NCI-H446 (cell line): ENCODE data around the gene MPHOSPH9.
A peak's percentile ranks its signal among the peaks of the same experiment; 100 is the strongest.

Experiments used
- DNase-seq, 2 experiments: peaks; one replicate each; lab custom pipeline; 2025; lab: John Stamatoyannopoulos, UW

The MPHOSPH9 gene

GRCh38 chr12:123149501-123150274 is 83.3 kb downstream of the MPHOSPH9 start:
- DNase-seq = no peak

GRCh38 chr12:123149088-123149487 is 83.9 kb downstream of the MPHOSPH9 start:
- DNase-seq = no peak

- no peak for DNase-seq
Measured at GRCh38 chr12:123148655-123149054, 84.3 kb downstream of the MPHOSPH9 start.

- DNase-seq = no peak
Measured at GRCh38 chr12:123148223-123148622, 84.7 kb downstream of the MPHOSPH9 start.

- DNase-seq = no peak
Measured at GRCh38 chr12:123145211-123145610, 87.7 kb downstream of the MPHOSPH9 start.

- DNase-seq = no peak
Measured at GRCh38 chr12:123143736-123144461, 89.0 kb downstream of the MPHOSPH9 start.

GRCh38 chr12:123142921-123143735 is 89.8 kb downstream of the MPHOSPH9 start:
- DNase-seq = no peak

- DNase-seq = no peak
Measured at GRCh38 chr12:123142518-123142840, 90.5 kb downstream of the MPHOSPH9 start.

- DNase-seq = no peak
Measured at GRCh38 chr12:123141615-123142517, 91.1 kb downstream of the MPHOSPH9 start.

GRCh38 chr12:123140676-123141614 is 92.0 kb downstream of the MPHOSPH9 start:
- DNase-seq = no peak

GRCh38 chr12:123139926-123140675 is 92.8 kb downstream of the MPHOSPH9 start:
- peak in 1 of 2 experiments; percentile 28 for DNase-seq

GRCh38 chr12:123135688-123136087 is 97.3 kb downstream of the MPHOSPH9 start:
- DNase-seq = no peak

GRCh38 chr12:123134826-123135225 is 98.1 kb downstream of the MPHOSPH9 start:
- DNase-seq = no peak

- DNase-seq = no peak
Measured at GRCh38 chr12:123134271-123134671, 98.7 kb downstream of the MPHOSPH9 start.

GRCh38 chr12:123133701-123134100 is 99.2 kb downstream of the MPHOSPH9 start:
- no peak for DNase-seq

GRCh38 chr12:123132951-123133619 is 99.9 kb downstream of the MPHOSPH9 start:
- peak in 1 of 2 experiments; percentile 52 for DNase-seq

GRCh38 chr12:123131879-123132402 is 101.0 kb downstream of the MPHOSPH9 start:
- DNase-seq = no peak

GRCh38 chr12:123131291-123131832 is 101.6 kb downstream of the MPHOSPH9 start:
- no peak for DNase-seq

GRCh38 chr12:123129621-123130020 is 103.3 kb downstream of the MPHOSPH9 start:
- DNase-seq = no peak
